Fibroblast of lung (primary cell): Measurements from ENCODE around the gene NLGN1. TPM values are rescaled to one million over a fixed set of nuclear protein-coding genes. Genes with fewer than 3 reads are reported as not detected.

Experiments used
- DNase-seq, 2 donors: peaks; one replicate each; pipeline versions ENCODE4 v3.0.0 to v3.0.0-alpha.2; 2010; ENCODE audit warnings: low read depth in 2 of 2
- H2AFZ ChIP-seq: 2 replicates; pipeline ENCODE4 v1.5.1; 2012; ENCODE audit warnings: low read length, control low read depth, inconsistent platforms
- H3K27ac ChIP-seq: 2 replicates; pipeline ENCODE4 v1.5.1; 2011; ENCODE audit warnings: low read length, control low read depth; ENCODE audit not compliant: insufficient read depth
- H3K27me3 ChIP-seq: 2 replicates; pipeline ENCODE4 v1.5.1; 2011; ENCODE audit warnings: mild to moderate bottlenecking, low read length; ENCODE audit not compliant: control insufficient read depth, insufficient read depth
- H3K36me3 ChIP-seq: 2 replicates; pipeline ENCODE4 v1.5.1; 2011; ENCODE audit warnings: low read length; ENCODE audit not compliant: control insufficient read depth, insufficient read depth
- H3K4me1 ChIP-seq: 2 replicates; pipeline ENCODE4 v1.5.1; 2011; ENCODE audit warnings: low read length; ENCODE audit not compliant: control insufficient read depth, insufficient read depth; ENCODE audit errors: extremely low read depth
- H3K4me2 ChIP-seq: 2 replicates; pipeline ENCODE4 v1.5.1; 2011; ENCODE audit warnings: low read length, control low read depth; ENCODE audit not compliant: insufficient read depth; ENCODE audit errors: extremely low read depth
- H3K4me3 ChIP-seq, 4 experiments: fragments of 200-600 bp in 1 of 4; sonication (generic) in 1 of 4; replicated peaks in 1 of 4; 2 replicates each; pipeline ENCODE4 v1.5.1; 2011 to 2016; ENCODE audit warnings: low read length in 4 of 4, low read depth in 3 of 4, mild to moderate bottlenecking in 3 of 4, control low read depth in 2 of 4, inconsistent platforms in 1 of 4, mixed read lengths in 1 of 4; ENCODE audit not compliant: insufficient read depth in 1 of 4; ENCODE audit errors: control extremely low read depth in 1 of 4
- H3K79me2 ChIP-seq: 2 replicates; pipeline ENCODE4 v1.5.1; 2012; ENCODE audit warnings: mild to moderate bottlenecking, low read length, inconsistent platforms; ENCODE audit not compliant: control insufficient read depth, insufficient read depth
- H3K9ac ChIP-seq: 2 replicates; pipeline ENCODE4 v1.5.1; 2011; ENCODE audit warnings: mild to moderate bottlenecking, low read length, control low read depth; ENCODE audit not compliant: insufficient read depth
- H3K9me3 ChIP-seq: 2 replicates; pipeline ENCODE4 v1.5.1; 2012; ENCODE audit warnings: low read depth, low read length; ENCODE audit not compliant: control insufficient read depth, insufficient read depth
- H4K20me1 ChIP-seq: 2 replicates; pipeline ENCODE4 v1.5.1; 2011; ENCODE audit warnings: low read length; ENCODE audit not compliant: control insufficient read depth, insufficient read depth; ENCODE audit errors: extremely low read depth
- CTCF ChIP-seq, 2 donors: IDR thresholded peaks in 1 of 2; conservative IDR thresholded peaks in 1 of 2; 1 replicate in 1 of 2; 2 replicates in 1 of 2; pipeline ENCODE4 v1.5.1; 2011 to 2012; ENCODE audit warnings: low read length in 2 of 2, control low read depth in 1 of 2, inconsistent platforms in 1 of 2, low read depth in 1 of 2, mild to moderate bottlenecking in 1 of 2
- EZH2 ChIP-seq: IDR thresholded peaks from 2 replicates; pipeline ENCODE4 v1.5.1; 2012; ENCODE audit warnings: low read length, control low read depth, mild to moderate bottlenecking; ENCODE audit errors: missing control alignments
- polyA plus RNA-seq, 2 donors: library from polyadenylated mRNA; depleted of rRNA in 1 of 2; stranded (reverse) in 1 of 2; unstranded in 1 of 2; fragments of >200 nt; gene quantifications; 2 replicates each; pipeline ENCODE4 v1.2.1, GENCODE V29; 2011 to 2012; ENCODE audit warnings: missing spikeins in 1 of 2
- total RNA-seq: library from RNA; depleted of rRNA; stranded (reverse); fragments of >200 nt; gene quantifications from 2 replicates; pipeline ENCODE4 v1.2.1, GENCODE V29; 2014

Gene NLGN1
- total and polyA plus RNA-seq, 2 donors (not counting 1 experiment from before 2014, with no cell fraction given) = 0.61 to 2.1 TPM

GRCh38 chr3:173652093-173652492 lies 254.5 kb downstream of the NLGN1 start:
- no peaks in the 10 kb centered on the region for H3K27me3 ChIP-seq
- H3K4me3 ChIP-seq = no peak overlapping the region
- no peak overlapping the region for H3K4me2 ChIP-seq
- H3K36me3 ChIP-seq = no peaks in the 10 kb centered on the region
- H4K20me1 ChIP-seq = no peaks in the 10 kb centered on the region
- no peak overlapping the region for H3K9ac ChIP-seq
- H3K79me2 ChIP-seq = no peaks in the 10 kb centered on the region
- no peaks in the 10 kb centered on the region for H3K4me1 ChIP-seq
- no peak overlapping the region for H3K27ac ChIP-seq
- peak; percentile 42 to 49 for DNase-seq
- TF ChIP-seq CTCF (conservative IDR thresholded peaks at IDR 0.05 in 1 of 2, IDR thresholded peaks at IDR 0.05 in 1 of 2; ENCODE audit: low read depth in 1 of 2, low read length in 2 of 2) (no peak), EZH2 (no peak)
- H3K9me3 ChIP-seq = no peaks in the 10 kb centered on the region
- H2AFZ ChIP-seq = no peak overlapping the region

GRCh38 chr3:173653781-173654180 lies 256.2 kb downstream of the NLGN1 start:
- Histone ChIP-seq H4K20me1 (no peaks in the 10 kb centered on the region), H3K4me3 (no peak overlapping the region), H3K4me2 (no peak overlapping the region), H3K27ac (no peak overlapping the region), H3K79me2 (no peaks in the 10 kb centered on the region), H2AFZ (no peak overlapping the region), H3K36me3 (no peaks in the 10 kb centered on the region), H3K9ac (no peak overlapping the region), H3K9me3 (no peaks in the 10 kb centered on the region), H3K27me3 (no peaks in the 10 kb centered on the region), H3K4me1 (no peaks in the 10 kb centered on the region)
- TF ChIP-seq CTCF (conservative IDR thresholded peaks at IDR 0.05 in 1 of 2, IDR thresholded peaks at IDR 0.05 in 1 of 2; ENCODE audit: low read depth in 1 of 2, low read length in 2 of 2) = no peak
- TF ChIP-seq EZH2 = no peak
- peak; percentile 34 to 35 for DNase-seq

- peak in 1 of 2 donors; percentile 64 for DNase-seq
- Histone ChIP-seq H3K9me3 (no peaks in the 10 kb centered on the region), H3K4me1 (no peaks in the 10 kb centered on the region), H3K79me2 (no peaks in the 10 kb centered on the region), H3K9ac (no peak overlapping the region), H4K20me1 (no peaks in the 10 kb centered on the region), H3K36me3 (no peaks in the 10 kb centered on the region), H3K4me3 (no peak overlapping the region), H3K27ac (no peak overlapping the region), H3K4me2 (no peak overlapping the region), H3K27me3 (no peaks in the 10 kb centered on the region), H2AFZ (no peak overlapping the region)
- TF ChIP-seq CTCF (conservative IDR thresholded peaks at IDR 0.05 in 1 of 2, IDR thresholded peaks at IDR 0.05 in 1 of 2; ENCODE audit: low read depth in 1 of 2, low read length in 2 of 2) (no peak), EZH2 (no peak)
Observed at GRCh38 chr3:173659972-173660371, 262.4 kb downstream of the NLGN1 start.
